ENCODE results near the gene PPP2R3A.

DNA sequence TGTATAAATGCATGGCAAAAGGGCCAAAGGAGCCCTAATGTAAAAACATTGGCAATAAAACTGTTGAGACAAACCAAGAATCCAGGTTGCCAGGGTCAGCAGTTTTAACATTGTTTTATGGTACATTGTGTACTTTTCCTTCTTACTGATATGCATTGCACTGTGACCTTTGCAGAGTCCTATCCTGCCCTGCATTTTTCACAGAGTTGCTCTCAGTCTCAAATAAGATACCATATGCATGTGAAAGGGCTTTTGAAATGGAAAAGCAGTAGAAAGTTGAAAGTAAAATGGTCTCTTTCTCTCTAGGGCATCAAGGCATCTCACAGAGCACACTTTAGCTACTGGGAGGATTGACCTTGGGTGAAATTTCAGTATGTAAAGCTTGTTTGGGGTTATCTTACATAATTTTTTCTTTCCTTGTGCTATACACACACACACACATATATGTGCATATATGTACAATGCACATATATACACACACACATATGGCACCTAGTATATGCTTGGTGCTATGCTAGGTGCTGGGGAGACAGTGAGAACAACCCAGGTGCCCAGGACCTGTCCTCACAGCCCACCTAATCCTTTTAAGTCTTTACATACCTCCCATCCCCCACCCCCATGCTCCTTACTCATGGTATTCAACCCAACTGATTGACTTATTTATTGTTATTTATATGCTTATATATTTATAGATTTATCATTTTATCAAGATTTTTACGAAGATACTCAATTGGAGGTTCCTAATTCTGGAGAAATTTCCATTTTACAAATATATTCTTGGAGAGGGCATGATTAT, 1.2 kb upstream of the PPP2R3A start:
- no peak for TF ChIP-seq GATA2 (IDR thresholded peaks at IDR 0.05; ENCODE audit: low read depth, low read length)
- no peak for TF ChIP-seq GATA3 (IDR thresholded peaks at IDR 0.05; ENCODE audit: low read depth, low read length)
